Measurements from ENCODE around the gene STK32C.

STK32C gene

DNA sequence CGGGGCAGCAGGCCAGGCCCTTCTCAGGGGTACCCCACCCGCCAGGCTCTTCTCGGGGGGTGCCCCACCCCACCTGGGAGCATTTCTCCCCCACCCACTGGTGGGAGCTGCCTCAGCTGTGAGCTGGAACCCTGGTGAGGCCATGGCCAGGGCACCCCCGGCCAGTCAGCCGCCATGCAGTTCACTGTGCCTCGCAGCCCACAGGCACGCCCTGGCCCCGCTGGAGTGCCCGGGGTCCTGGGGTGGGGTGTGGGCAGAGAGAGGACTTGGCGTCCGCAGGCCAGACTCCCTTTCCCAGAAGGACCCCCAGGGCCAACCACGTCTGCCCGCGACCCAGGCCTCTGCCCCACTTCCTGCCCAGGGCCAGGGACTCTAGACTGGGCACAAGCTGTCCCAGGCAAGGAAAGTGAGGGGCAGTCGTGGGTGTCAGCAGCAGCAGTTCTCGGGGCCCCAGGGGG is 107.9 kb downstream of the STK32C start:
- DNase-seq (ENCODE audit: low spot score): no peak
- FAIRE-seq: no peak

DNA sequence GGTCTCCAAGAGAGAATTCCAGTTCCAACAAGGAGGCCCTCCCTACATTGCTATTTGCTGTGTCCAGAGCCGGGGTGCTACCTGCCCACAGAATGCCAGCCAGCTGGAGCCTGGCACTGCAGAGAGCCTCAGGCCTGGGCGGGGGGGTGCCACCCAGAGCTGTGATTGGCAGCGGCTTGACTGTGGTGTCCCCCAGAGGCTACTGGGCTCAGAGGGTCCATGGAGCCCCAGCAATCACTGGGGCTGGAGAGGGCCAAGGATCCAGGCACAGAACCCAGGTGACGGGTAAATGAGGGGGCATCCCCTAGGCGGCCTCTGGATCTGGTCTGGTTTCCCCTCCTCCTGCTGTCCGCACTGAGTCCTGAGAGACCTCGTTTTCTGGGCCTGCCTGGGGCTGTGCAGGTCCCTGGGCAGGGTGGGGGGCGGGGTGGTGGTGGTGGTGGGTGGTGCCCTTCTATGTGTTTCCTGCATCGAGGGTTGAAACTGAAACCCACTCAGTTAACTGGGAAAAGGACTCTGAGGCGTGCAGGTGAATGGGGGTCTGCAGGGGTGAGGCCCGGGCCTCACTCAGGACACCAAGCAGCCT is 108.4 kb downstream of the STK32C start:
- FAIRE-seq: no peak
- no peak for DNase-seq (ENCODE audit: low spot score)

DNA sequence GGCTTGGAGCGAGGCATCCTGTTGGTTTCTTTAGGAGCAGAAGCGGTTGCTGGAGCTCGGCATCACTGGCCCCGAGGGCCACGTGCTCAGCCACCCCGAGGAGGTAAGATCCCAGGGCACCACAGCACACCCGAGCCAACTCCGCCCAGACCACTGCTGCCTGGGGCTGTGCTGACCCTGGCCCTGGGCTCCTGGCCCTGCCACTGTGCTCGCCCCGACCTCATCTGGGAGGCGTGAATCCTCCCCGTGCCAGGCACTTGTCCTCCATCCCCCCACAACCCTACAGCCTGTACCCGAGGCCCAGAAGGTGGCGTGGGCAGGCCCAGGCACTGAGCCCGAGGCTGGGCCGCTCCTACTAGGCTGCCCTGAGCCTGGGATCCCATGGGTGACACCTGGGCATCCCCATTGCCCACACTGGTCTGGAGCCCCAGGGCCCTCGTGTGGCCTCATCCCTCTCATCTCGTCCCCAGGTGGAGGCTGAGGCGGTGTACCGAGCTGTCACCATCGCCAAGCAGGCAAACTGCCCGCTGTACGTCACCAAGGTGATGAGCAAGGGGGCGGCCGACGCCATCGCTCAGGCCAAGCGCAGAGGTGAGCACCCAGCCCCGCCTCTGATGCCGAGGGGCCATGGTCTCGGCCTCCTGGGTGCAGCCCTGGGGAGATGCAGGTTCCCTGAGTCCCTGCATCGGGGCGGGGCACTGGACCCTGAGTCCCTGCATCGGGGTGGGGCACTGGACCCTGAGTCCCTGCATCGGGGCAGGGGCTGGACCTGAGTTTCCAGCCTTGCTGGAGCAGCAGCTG is 109.2 kb downstream of the STK32C start:
- no peak for FAIRE-seq
- DNase-seq (ENCODE audit: low spot score): no peak

DNA sequence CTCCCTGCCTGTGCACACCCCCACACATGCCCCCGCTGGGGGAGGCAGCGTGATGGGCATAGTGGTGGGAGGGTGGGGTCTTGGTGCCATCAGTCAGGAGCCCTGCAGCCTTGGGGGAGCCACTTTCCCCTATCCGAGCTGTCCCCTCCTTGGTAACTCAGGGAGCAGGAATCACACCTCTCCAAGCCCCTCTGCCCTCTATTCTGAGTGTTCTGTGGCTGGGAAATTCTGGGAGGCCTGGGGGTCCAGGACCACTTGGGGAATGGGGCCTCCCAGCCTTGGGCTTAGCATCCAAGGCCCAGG is 109.7 kb downstream of the STK32C start:
- FAIRE-seq: no peak
- no peak for DNase-seq (ENCODE audit: low spot score)

DNA sequence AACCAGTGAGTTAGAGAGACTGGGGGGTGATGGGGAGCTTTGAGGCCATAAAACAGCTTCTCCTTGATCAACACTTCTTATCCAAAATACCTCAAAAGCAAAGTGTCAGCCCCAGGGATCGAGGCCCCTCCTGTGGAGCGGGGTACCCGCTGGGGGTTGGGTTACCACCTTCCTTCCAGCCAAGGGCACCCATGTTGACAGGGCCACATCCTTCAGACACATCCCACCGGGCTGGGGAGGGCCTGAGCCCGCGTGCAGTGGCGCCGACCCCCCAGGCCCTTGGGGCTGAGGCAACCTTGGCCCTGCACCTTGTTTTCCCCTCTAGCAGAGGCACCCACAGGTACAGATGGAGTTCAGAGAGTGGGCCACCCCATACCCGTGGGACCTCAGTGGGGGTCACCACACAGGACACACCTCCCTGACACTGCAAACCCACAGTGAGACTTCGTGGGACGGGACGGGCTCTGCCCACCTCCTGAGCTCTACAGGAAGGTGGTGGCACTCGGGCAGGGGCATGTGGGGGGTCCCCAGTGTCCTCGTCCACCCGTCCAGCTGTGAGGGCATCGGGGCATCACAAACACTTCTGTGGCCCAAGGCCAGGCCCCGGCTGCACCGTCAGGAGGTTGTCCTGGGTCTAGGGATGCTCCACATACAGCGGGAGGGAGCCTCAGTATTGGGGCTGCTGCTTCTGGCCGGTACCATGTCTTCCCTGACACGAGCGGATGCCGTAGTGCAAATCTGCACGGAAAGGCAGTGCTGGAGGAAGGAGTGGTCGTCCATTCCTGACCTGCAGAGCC is 110.3 kb downstream of the STK32C start:
- no peak for DNase-seq (ENCODE audit: low spot score)
- FAIRE-seq: no peak

DNA sequence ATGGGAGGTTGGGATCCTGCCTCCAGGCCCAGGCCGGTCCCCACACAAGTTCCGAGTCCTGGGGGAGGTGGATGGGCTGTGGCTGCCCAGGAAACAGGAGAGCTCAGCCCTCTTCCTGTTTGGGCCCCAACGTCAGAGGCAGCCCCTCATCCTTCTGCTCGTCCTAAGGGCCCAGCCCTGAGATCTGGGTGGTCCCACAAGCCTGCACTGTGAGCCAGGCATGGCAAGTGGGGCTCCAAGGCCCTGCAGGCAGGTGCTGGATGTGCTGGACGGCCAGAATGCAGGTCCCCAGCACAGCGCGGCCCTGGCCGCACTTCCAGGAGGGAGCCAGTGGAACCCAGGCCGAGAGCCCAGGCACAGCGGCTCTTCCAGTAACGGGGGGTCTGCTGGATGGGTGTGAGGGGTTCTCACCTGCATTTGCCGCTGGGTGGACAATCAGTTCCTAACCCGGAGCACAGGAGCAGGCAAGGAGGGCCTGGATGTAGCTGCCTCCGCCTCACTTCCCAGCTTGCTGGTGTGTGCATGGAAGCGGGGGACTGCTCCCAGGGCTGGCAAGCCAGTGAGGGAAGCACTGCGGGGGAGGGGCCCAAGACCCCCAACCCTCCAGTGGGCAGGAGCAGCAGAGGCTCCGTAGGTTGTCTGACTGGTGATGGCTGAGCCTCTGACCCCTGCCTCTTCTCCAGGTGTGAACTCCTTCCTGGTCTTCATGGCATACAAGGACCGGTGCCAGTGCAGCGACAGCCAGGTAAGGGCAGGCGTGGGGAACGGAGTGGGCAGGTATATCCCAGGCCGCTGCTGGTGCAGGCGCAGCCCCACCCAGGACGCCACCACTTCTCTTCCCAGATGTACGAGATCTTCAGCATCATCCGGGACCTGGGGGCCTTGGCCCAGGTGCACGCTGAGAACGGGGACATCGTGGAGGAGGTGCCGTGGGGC is 111.3 kb downstream of the STK32C start:
- FAIRE-seq (no peak), DNase-seq (ENCODE audit: low spot score) (no peak)

DNA sequence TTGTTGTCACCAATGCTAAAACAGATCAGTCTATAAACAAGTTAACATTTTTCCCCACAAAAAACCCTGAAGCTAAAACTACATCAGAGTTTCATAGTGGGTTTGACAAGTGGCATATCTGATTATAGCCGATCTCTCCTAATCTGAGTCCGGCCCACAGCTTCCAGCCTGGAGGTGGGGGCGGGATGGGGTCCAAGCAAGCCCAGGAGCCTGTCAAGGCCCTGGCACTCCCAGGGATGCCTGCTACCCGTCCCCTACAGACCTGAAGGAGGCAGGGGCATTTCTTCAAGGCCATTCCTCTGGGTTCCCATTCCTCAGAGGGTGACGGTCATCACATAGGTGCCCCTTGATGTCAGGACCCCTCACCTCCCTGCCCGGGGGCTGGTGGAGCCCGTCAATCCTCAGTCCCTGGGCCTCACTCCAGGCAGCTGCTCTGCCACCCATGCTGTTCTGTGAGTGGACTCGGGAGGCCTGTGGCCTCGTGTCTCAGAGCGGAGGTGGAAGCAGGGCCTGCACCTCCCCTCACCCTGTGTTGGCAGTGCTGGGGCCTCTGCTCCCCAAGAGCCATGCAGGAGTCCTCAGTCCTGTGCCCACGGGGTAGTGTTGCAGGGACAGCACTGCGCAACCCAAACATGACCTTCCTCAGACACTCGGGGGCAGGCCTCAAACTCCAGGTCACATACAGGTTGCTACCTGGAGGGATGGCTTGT is 112.2 kb downstream of the STK32C start:
- no peak for FAIRE-seq
- DNase-seq (ENCODE audit: low spot score): no peak

DNA sequence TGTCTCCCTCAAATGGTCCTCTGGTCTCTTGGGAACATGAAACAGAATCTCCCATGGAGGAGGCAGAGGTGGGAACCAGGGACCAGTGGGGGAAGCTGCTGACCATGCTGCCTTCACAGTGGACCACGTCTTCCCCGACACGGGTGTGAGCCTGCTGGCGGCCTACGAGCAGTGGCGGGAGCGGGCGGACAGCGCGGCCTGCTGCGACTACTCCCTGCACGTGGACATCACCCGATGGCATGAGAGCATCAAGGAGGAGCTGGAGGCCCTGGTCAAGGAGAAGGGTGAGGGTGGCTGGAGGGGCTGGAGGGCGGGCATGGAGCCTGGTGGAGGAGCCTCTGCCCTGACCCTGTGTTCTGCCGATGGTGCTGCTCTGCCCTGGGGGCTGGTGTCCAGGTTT is 113.0 kb downstream of the STK32C start:
- no peak for DNase-seq (ENCODE audit: low spot score)

DNA sequence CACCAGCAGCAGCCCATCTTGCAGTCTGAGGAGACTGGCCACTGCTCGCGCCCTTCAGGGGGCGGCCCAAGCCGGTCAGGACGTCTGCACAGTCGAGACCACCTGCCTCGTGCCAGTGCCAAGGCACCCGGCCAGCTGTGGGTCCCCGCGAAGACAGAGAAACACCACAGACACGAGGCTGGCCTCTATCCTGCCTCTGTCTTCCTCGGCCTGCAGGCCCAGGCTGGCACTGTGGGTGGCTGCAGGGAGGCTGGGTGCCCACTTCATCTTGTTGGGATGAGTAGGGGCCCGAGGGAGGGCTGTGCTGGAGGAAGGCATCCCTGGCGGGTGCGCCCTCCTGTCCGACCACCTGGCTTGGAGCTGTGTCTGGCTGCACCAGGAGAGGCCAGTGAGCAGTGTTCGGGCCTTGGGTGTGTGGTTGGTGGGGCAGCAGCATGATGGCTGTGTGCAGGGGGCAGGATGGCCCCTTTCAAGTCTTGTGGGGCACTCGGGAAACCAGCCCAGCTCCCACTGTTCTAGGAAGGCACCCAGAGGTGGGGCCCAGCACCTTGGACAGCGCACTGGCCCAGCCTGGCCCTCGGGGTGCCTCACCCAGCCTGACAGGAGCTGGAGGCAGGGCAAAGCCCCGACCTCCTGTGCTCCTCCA is 113.7 kb downstream of the STK32C start:
- DNase-seq (ENCODE audit: low spot score) (peak; percentile 30), FAIRE-seq (no peak)

More for the DNA sequence above, 113.0 kb downstream of the STK32C start:
- FAIRE-seq: no peak

DNA sequence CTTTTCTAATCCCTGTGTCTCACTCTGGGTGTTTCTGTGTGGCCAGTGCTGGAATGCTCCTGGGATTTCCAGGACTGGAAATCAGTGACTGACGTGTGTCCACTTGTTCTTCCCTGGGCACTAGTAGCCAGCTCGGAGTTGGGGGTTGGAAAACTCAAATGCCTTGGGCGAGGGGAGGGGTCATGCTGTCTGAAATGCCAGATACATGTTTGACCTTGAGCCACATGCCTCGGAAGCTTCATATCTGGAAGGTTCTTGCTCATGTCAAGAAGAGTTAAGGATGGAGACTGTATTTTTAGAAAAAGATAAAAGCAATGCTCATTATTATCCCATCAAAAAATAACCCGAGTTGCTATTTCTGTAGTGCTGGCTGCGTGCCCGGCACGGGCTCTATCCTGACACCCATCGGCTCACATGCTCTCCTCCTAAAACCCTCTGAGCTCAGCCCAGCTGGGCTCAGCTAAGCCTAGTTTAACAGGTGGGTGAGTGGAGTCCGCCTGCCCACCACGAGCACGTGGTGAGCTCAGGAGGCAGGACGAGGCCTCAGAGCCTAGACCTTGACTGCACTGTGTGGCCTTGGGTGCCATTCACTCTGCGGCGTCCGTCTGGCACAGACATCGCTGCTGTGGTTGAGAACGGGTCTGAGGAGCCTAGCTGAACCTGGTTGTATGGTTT is 114.6 kb downstream of the STK32C start:
- FAIRE-seq (no peak), DNase-seq (ENCODE audit: low spot score) (no peak)

DNA sequence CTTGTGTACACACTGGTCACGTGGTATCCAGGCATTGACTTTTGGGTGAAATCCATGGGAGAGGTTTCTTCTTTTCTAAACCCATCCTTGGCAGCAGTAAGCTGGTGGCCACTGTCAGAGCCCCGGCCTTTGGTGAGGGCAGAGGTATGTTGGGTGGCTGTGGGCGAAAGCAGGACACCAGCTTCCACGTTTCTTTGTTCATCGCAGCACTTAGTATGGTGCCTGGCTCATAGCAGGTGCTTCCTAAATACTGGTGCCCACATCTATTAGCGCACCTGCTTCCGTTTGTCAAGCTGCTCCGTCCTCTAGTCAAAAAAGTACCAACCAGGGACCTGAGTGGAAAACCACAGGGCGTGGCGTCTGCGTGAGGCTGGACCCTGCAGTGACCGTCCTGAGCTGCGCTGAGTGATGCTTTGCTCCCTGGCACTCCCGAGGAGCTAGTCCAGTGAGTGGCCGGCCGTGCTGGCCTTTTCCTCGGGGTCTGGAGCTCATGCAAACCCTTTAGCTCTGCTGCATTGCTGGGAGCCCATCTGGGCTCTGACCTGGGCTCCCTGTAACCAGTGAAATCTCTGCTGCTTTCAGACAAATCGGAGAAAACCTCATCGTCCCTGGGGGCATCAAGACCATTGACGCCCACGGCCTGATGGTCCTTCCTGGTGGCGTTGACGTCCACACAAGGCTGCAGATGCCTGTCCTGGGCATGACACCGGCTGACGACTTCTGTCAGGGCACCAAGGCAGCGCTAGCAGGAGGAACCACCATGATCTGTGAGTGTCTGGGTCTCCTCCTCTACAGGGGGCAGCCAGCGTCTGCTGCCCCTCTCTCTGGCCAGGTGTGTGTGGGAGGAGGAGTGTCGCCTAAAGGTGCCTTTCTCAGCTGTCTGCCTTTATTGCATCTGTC is 115.4 kb downstream of the STK32C start:
- no peak for FAIRE-seq
- no peak for DNase-seq (ENCODE audit: low spot score)

DNA sequence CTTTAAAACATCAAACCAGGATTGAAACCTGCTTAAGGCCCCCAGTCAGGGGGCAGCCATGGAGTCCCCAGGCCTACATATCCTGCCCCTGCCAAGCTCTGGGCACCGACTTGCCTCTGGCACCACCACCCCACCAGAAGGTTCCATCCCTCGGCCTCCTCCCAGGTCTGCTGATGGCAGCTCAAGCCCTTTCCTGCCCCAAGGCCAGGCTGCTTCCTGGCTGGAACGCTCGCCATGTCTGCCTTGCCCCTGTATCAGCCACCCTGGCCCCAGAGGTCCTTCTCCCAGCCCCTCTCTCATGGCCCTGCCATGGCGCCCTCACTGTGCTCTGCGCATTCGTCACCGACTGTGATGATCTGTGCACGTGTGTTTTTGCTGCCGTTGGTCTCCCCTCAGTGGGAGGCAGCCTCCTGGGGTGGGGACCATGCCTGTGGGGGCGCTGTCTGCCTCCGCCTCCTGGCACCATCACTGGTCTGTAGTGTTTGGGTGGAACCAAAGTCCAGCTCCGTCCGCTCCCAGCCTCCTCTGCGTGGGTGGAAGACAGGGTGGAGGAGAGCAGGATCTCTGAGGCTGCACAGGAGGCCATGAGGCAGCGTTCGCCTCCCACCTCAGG is 117.8 kb downstream of the STK32C start:
- no peak for DNase-seq (ENCODE audit: low spot score)
- no peak for FAIRE-seq

DNA sequence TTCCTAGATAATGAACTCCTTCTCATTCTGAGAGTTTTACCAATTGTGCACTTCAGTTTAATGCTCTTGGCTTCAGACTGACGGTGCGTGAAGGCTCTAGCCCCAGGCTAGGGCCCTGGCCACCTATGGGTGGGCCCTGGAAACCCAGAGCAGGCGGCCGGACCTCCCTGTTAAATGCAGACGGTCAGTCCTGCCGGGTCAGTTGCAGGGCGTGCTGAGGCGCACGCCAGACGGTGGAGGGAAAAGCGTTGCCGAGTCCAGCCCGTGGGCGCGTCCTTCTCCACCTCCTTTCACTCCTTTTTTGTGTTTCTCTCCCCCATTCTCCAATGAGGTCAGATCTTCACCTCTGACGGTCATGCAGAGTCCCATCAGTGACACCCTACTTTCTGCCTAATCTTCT is 118.7 kb downstream of the STK32C start:
- no peak for FAIRE-seq
- DNase-seq (ENCODE audit: low spot score): no peak

DNA sequence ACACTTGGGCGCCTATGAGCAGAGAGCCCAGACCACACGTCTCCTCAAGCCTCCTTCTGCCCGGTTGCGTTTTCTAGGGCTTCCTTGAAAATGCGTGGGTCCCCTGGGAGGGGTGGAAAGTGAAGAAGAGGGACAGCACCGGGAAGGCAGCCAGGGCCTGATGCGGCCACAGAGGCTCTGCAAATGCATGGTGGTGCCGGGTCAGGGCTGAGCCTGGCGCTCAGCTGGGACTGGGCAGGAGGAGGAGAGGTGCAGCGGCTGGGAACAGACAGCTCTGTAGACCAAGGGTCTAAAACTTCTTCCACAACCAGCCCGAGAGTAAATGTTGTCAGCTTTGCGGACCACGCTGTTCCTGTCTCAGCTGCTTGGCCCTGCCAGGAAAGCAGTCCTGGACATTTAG is 119.4 kb downstream of the STK32C start:
- no peak for FAIRE-seq

DNA sequence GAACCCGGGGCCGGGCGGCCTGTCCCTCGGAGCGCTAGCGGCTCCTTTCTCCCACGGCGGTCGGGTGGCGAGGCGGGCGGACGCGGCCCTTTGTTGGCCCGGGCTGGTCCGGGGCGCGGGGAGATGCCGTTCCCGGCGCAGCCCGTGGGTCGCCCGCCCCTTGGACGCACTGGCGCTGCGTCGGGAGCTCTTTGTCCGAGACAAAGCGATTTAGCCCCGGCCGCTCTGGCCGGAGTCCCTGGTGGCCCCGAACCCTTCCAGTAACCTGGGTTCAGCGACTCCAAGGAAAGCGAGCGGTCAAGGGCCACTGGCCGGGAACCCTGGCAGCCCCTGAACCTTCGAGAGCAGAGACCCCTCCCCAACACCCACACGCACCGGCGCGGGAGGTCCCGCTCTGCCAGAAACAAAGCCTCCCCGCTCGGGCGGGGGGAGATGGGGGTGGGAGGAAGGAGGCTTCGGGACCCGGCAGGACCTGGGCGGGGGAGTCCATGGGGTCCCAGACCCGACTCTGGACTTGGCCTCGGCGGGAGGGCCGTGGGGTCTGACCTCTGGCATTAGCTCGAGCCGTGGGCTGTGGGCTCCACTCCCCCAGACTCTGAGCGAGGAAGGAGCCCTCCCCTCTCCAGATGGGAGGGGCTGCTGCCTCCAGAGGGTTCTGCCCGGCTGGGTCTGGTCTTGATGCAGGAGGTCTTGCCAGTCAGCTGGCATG is 120.2 kb downstream of the STK32C start:
- FAIRE-seq: no peak
- peak; percentile 25 for DNase-seq (ENCODE audit: low spot score)

More for the DNA sequence above, 119.4 kb downstream of the STK32C start:
- no peak for DNase-seq (ENCODE audit: low spot score)

DNA sequence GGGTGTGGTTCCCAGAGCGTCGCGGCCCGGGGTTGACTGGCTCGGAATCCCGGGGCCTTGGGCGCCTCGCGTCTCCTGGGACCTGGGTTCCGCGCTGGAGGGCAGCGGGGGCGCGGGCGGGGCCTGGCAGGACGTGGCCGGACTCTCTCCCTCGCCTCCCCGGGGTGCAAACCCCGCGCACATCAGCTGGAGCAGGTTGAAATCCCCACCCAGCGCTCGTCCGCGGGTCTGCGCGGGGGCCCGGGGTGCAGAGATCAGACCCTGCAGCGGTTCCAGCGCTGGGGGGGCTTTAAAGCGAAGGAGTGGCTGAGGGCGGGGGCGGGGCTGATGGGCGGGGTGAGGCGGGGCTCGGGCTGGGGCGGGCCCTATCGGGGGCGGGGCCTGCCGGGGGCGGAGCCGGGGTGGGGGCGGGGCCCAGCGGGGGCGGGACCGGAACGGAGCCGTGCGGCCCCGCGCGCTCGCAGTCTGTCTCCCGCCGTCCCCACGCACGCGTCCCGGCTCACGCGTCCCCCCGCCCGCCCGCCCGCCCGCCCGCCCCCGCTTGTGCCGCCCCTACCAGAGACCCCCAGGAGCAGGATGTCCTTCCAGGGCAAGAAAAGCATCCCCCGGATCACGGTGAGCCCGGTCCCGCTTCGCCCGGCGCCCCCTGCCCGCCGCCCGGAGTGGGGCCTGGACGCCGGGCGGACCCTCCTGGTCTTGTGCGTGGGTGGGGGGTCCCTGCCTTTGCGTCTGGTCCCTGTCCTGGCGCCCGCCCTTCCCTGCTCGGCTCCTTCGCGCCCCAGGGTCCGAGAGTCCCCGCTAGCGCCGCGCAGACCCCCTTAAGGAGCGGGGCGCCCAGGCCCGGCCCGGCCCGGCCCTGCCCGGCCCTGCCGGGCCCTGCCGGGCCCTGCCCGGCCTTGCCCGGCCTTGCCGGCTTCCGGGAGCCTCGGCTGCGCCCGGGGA is 121.0 kb downstream of the STK32C start, which contains the start of gene DPYSL4:
Gene DPYSL4 (plus strand): TSS at position 461 of the 942 bp plus-strand sequence. CDS start 116 bp downstream, at position 577.
- DNase-seq (ENCODE audit: low spot score) (peak; percentile 84), FAIRE-seq (no peak)
